ENCODE measurements around the gene CHSY1.

CHSY1 gene

DNA sequence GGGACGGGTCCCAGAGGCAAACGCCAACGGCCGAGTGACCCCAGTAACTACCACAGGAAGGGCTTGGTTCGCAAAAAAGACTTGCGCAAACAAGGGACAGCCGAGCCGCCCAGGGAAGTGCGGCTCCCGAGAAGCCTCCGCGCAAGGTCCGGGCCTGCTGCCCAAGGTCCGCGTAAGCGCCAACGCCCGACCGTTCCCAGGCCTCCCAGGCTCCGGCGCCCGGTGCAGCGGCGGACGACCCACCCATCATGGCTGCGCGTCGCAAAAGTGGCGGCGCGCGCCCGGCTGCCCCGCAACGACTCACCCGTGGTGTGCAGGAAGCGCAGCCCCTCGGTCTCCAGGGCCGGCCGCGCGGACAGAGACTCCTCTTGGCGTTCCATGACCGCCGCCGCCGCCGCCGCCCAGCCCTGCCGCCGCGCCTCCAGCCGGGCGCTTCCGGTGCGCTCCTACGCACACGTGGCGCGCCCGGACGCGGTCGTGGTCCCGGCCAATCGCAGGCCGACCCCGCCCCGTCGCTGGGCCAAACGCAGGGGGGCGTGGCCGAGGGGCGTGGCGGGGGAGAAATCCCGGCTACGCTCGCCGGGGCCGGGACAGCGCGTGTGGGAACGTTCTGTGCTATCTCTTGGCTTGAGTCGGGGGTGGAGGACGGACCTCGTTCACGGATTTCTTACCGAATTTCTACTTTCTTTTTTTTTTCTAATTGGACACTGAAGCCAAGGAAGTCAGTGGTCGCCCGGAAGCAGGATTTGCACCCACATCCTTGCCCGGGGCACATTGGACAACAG, 25.4 kb upstream of the CHSY1 start, which contains the start of gene SELENOS:
TSS of gene SELENOS (minus strand) at position 448 of the 785 bp plus-strand sequence. CDS start at position 380, 68 bp downstream.
- Histone ChIP-seq H3K9ac (ENCODE audit: low read length) (peak within 1 kb of the TSS; percentile 95), H3K27ac (ENCODE audit: low read length) (peak within 1 kb of the TSS; percentile 65), H2AFZ (ENCODE audit: low read depth, low read length) (peak within 1 kb of the TSS; percentile 49; the same call in 1 of the 2 replicates), H3K79me2 (ENCODE audit: low read length) (peaks cover 18% of the 10 kb centered on the region), H3K4me2 (ENCODE audit: low read length) (peak within 1 kb of the TSS; percentile 95), H4K20me1 (ENCODE audit: insufficient read depth, low read length) (peaks cover 14% of the 10 kb centered on the region), H3K36me3 (replicated peaks; ENCODE audit: low read depth, low read length) (peaks cover 48% of the 10 kb centered on the region), H3K27me3 (ENCODE audit: low read depth, low read length) (no peaks in the 10 kb centered on the region), H3K4me1 (ENCODE audit: low read length) (peaks cover 23% of the 10 kb centered on the region), H3K4me3 (ENCODE audit: low read length) (peak within 1 kb of the TSS; percentile 96), H3K9me3 (ENCODE audit: insufficient read depth, low read length) (no peaks in the 10 kb centered on the region)
- TF ChIP-seq, protein P1, sequence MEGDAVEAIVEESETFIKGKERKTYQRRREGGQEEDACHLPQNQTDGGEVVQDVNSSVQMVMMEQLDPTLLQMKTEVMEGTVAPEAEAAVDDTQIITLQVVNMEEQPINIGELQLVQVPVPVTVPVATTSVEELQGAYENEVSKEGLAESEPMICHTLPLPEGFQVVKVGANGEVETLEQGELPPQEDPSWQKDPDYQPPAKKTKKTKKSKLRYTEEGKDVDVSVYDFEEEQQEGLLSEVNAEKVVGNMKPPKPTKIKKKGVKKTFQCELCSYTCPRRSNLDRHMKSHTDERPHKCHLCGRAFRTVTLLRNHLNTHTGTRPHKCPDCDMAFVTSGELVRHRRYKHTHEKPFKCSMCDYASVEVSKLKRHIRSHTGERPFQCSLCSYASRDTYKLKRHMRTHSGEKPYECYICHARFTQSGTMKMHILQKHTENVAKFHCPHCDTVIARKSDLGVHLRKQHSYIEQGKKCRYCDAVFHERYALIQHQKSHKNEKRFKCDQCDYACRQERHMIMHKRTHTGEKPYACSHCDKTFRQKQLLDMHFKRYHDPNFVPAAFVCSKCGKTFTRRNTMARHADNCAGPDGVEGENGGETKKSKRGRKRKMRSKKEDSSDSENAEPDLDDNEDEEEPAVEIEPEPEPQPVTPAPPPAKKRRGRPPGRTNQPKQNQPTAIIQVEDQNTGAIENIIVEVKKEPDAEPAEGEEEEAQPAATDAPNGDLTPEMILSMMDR (IDR thresholded peaks at IDR 0.05; ENCODE audit: low read depth, low read length): no peak
- TF ChIP-seq EZH2phosphoT487 (IDR thresholded peaks at IDR 0.05; ENCODE audit: low read depth): no peak

DNA sequence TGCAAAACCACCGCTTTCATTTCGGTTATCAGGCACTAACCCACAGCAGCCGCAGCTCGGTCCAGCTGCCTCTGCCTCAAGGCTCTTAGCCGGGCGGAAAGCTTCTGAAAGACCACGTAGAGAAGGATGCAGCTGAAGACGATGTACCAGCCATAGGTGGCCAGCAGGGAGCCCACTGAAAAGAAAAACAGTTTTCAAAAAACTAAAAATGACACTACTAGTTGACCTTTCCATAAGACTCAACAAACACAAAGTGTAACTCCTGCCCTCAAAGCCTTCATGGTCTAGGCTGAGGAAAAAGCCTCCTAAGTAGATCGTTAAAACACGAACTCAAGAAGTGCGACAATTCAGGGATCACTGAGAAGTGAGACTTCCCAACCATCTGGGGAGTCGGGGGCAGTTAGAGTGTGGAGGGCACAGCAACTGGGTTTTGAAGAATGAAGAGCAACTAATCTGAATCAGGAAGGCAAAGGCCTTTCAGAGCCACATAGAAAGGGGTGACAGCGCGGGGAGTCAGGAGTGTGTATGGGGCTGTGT, 24.7 kb upstream of the CHSY1 start:
- peaks cover 48% of the 10 kb centered on the region for H3K36me3 ChIP-seq (replicated peaks; ENCODE audit: low read depth, low read length)
- peaks cover 14% of the 10 kb centered on the region for H4K20me1 ChIP-seq (ENCODE audit: insufficient read depth, low read length)
- TF ChIP-seq, protein P1 (IDR thresholded peaks at IDR 0.05; ENCODE audit: low read depth, low read length): peak; percentile 43
- no peak for TF ChIP-seq EZH2phosphoT487 (IDR thresholded peaks at IDR 0.05; ENCODE audit: low read depth)
- peaks cover 23% of the 10 kb centered on the region for H3K4me1 ChIP-seq (ENCODE audit: low read length)
- H3K27ac ChIP-seq (ENCODE audit: low read length): peak overlapping the region; percentile 65
- no peaks in the 10 kb centered on the region for H3K27me3 ChIP-seq (ENCODE audit: low read depth, low read length)
- H2AFZ ChIP-seq (ENCODE audit: low read depth, low read length): no peak overlapping the region; the same call in 1 of the 2 replicates
- peak overlapping the region; percentile 96 for H3K4me3 ChIP-seq (ENCODE audit: low read length)
- H3K9me3 ChIP-seq (ENCODE audit: insufficient read depth, low read length): no peaks in the 10 kb centered on the region
- peak overlapping the region; percentile 95 for H3K9ac ChIP-seq (ENCODE audit: low read length)
- peaks cover 18% of the 10 kb centered on the region for H3K79me2 ChIP-seq (ENCODE audit: low read length)
- H3K4me2 ChIP-seq (ENCODE audit: low read length): peak overlapping the region; percentile 95

DNA sequence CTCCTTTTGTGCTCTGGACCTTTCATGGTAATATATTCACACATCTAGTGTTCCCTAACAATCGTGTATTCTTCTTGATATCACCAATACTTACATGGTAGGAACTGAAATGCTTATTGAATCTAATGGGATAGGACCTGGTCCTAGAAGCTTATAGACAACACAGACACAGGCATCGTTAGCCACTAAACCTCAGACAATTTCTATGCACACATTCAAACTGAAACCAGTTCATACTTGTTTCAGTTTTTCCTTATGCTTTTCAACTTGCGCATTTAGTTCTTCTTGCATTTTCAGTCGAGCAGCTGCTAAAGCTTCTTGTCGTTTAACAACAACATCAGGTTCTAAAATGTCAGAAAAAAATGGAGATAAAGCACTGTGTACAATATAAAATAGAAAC, 23.2 kb upstream of the CHSY1 start:
- H3K27me3 ChIP-seq (ENCODE audit: low read depth, low read length): no peaks in the 10 kb centered on the region
- H3K4me2 ChIP-seq (ENCODE audit: low read length): peak overlapping the region; percentile 95
- H3K27ac ChIP-seq (ENCODE audit: low read length): peak overlapping the region; percentile 68
- TF ChIP-seq EZH2phosphoT487 (IDR thresholded peaks at IDR 0.05; ENCODE audit: low read depth): no peak
- TF ChIP-seq, protein P1 (IDR thresholded peaks at IDR 0.05; ENCODE audit: low read depth, low read length): no peak
- H3K36me3 ChIP-seq (replicated peaks; ENCODE audit: low read depth, low read length): peaks cover 51% of the 10 kb centered on the region
- no peak overlapping the region for H2AFZ ChIP-seq (ENCODE audit: low read depth, low read length)
- H3K79me2 ChIP-seq (ENCODE audit: low read length): peaks cover 18% of the 10 kb centered on the region
- H3K9me3 ChIP-seq (ENCODE audit: insufficient read depth, low read length): no peaks in the 10 kb centered on the region
- peak overlapping the region; percentile 95 for H3K9ac ChIP-seq (ENCODE audit: low read length)
- H4K20me1 ChIP-seq (ENCODE audit: insufficient read depth, low read length): peaks cover 14% of the 10 kb centered on the region
- peaks cover 23% of the 10 kb centered on the region for H3K4me1 ChIP-seq (ENCODE audit: low read length)
- peak overlapping the region; percentile 96 for H3K4me3 ChIP-seq (ENCODE audit: low read length)

GRCh38 chr15:101273534-101273933, 21.7 kb upstream of the CHSY1 start:
- Histone ChIP-seq H3K9me3 (ENCODE audit: insufficient read depth, low read length) (no peaks in the 10 kb centered on the region), H3K4me2 (ENCODE audit: low read length) (no peak overlapping the region), H3K4me3 (ENCODE audit: low read length) (no peak overlapping the region), H3K4me1 (ENCODE audit: low read length) (peaks cover 23% of the 10 kb centered on the region), H3K27me3 (ENCODE audit: low read depth, low read length) (no peaks in the 10 kb centered on the region), H4K20me1 (ENCODE audit: insufficient read depth, low read length) (peaks cover 14% of the 10 kb centered on the region), H2AFZ (ENCODE audit: low read depth, low read length) (no peak overlapping the region), H3K36me3 (replicated peaks; ENCODE audit: low read depth, low read length) (peaks cover 55% of the 10 kb centered on the region), H3K9ac (ENCODE audit: low read length) (no peak overlapping the region), H3K79me2 (ENCODE audit: low read length) (peaks cover 18% of the 10 kb centered on the region), H3K27ac (ENCODE audit: low read length) (no peak overlapping the region)
- no peak for TF ChIP-seq EZH2phosphoT487 (IDR thresholded peaks at IDR 0.05; ENCODE audit: low read depth)
- TF ChIP-seq, protein P1 (IDR thresholded peaks at IDR 0.05; ENCODE audit: low read depth, low read length): no peak
